Mesendoderm (in vitro differentiated cells): ENCODE results near the gene TMEM250.

ENCODE experiments used
- DNase-seq: peaks from one replicate; pipeline ENCODE4 v3.0.0; 2013
- H2AK5ac ChIP-seq: 2 replicates; pipeline ENCODE4 v1.6.1; 2013; ENCODE audit warnings: low read length, inconsistent platforms
- H2BK120ac ChIP-seq: 2 replicates; pipeline ENCODE4 v1.6.1; 2013; ENCODE audit warnings: low read depth, mild to moderate bottlenecking, low read length, moderate library complexity, mixed read lengths
- H2BK15ac ChIP-seq: replicated peaks from 2 replicates; pipeline ENCODE4 v1.6.1; 2013; ENCODE audit warnings: low read depth, mild to moderate bottlenecking, moderate library complexity
- H2BK5ac ChIP-seq: 2 replicates; pipeline ENCODE4 v1.6.1; 2013; ENCODE audit warnings: low read length, inconsistent platforms
- H3K18ac ChIP-seq: 2 replicates; pipeline ENCODE4 v1.6.1; 2013; ENCODE audit warnings: mild to moderate bottlenecking, low read length, mixed read lengths
- H3K23ac ChIP-seq: one replicate; pipeline ENCODE4 v1.6.1; 2013; ENCODE audit warnings: low read length
- H3K27ac ChIP-seq: 2 replicates; pipeline ENCODE4 v1.5.1; 2013; ENCODE audit warnings: low read depth, mild to moderate bottlenecking, inconsistent platforms, low read length, moderate library complexity
- H3K27me3 ChIP-seq: 2 replicates; pipeline ENCODE4 v1.6.1; 2013; ENCODE audit warnings: low read length, control low read depth, mild to moderate bottlenecking, inconsistent platforms; ENCODE audit not compliant: insufficient read depth, poor library complexity
- H3K36me3 ChIP-seq: 2 replicates; pipeline ENCODE4 v1.6.1; 2013; ENCODE audit warnings: low read length, inconsistent platforms; ENCODE audit not compliant: control insufficient read depth, insufficient read depth
- H3K4ac ChIP-seq: one replicate; pipeline ENCODE4 v1.6.1; 2013; ENCODE audit warnings: low read depth, mild to moderate bottlenecking, low read length, moderate library complexity
- H3K4me1 ChIP-seq: 2 replicates; pipeline ENCODE4 v1.6.1; 2013; ENCODE audit warnings: low read depth, low read length, inconsistent platforms; ENCODE audit not compliant: control insufficient read depth
- H3K4me2 ChIP-seq: 2 replicates; pipeline ENCODE4 v1.6.1; 2013; ENCODE audit warnings: low read length
- H3K4me3 ChIP-seq: 2 replicates; pipeline ENCODE4 v1.5.1; 2013; ENCODE audit warnings: mild to moderate bottlenecking, low read length
- H3K56ac ChIP-seq: one replicate; pipeline ENCODE4 v1.6.1; 2013; ENCODE audit warnings: low read length
- H3K79me1 ChIP-seq: 2 replicates; pipeline ENCODE4 v1.6.1; 2013; ENCODE audit warnings: low read length, inconsistent platforms
- H3K79me2 ChIP-seq: 2 replicates; pipeline ENCODE4 v1.6.1; 2013; ENCODE audit warnings: mild to moderate bottlenecking, low read length; ENCODE audit not compliant: control insufficient read depth, insufficient read depth
- H3K9ac ChIP-seq: 2 replicates; pipeline ENCODE4 v1.6.1; 2013; ENCODE audit warnings: low read length, inconsistent platforms
- H4K5ac ChIP-seq: one replicate; pipeline ENCODE4 v1.6.1; 2013; ENCODE audit warnings: low read length
- H4K8ac ChIP-seq: one replicate; pipeline ENCODE4 v1.6.1; 2013; ENCODE audit warnings: low read depth, mild to moderate bottlenecking, control low read depth, low read length, moderate library complexity
- WGBS: extraction: QIAGEN DNeasy Blood & Tissue Kit; methylation state at CpG from one replicate; pipeline ENCODE4 v1.1.7; 2013; ENCODE audit warnings: low lambda C conversion rate, missing lambda C conversion rate; ENCODE audit not compliant: insufficient coverage; ENCODE audit errors: extremely low coverage; 5-methylcytosine and 5-hydroxymethylcytosine counted together

The TMEM250 gene

DNA sequence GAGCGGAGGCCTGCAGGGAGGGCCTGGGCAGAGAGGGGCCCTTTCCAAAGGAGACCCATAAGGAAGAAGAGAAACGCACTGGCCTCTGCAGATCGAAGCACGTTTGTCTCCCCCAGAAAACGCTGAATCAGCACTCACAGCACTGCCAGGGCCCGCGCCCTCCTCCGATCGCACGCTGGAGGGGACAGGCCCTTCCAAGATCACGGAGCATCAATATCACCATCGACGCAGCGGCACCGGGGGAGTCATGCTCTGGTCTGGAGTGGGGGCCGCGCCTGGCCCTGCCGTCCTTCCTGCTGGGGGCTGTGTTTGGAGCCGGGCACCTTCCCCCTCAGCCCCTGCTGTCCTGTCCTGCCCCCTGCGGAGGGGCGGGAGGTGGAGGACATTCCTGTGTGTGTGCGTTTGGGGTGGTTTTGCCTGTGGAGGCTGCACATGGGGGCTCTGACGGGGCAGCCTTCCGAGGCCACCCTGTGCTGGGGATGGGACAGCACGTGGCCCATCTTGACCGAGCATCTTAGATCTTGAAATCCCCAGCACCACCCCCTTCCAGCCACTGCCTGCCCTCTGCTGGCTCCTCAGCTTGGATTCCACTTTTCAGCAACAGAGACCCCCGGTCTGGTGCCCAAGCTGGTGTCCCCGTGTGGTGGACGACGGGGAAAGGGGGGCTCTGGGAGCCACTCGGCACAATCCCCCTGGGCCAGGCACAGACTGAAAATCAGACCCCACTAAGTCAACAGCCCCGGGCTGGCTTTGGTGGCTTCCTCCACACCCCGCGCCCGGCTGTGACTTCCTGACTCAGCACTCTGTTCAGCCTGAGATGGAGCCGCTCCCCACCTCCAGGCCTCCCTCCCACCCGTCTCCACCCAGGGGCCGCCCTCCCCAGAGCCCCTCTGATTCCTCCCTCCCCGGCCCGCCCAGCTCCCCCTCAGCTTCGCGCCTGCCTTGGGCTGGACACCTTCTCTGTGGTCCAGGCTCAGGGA, 8.3 kb downstream of the TMEM250 start:
- WGBS, result no CpG with 5 or more reads among the region's 42 CpGs
- Histone ChIP-seq H3K79me2 (no peaks in the 10 kb centered on the region), H3K4me2 (peak overlapping the region; percentile 62), H3K4ac (no peak overlapping the region), H3K56ac (peak overlapping the region; percentile 81), H2BK15ac (no peak overlapping the region), H3K27ac (peak overlapping the region; percentile 69), H3K9ac (peak overlapping the region; percentile 41), H4K8ac (no peak overlapping the region), H2BK5ac (no peak overlapping the region), H3K4me1 (no peaks in the 10 kb centered on the region), H4K5ac (no peak overlapping the region), H3K18ac (peak overlapping the region; percentile 16), H2BK120ac (no peak overlapping the region), H3K27me3 (no peaks in the 10 kb centered on the region), H3K4me3 (no peak overlapping the region), H3K23ac (no peak overlapping the region), H2AK5ac (no peak overlapping the region), H3K79me1 (peaks cover 2% of the 10 kb centered on the region), H3K36me3 (no peaks in the 10 kb centered on the region)
- peak; percentile 73 for DNase-seq

DNA sequence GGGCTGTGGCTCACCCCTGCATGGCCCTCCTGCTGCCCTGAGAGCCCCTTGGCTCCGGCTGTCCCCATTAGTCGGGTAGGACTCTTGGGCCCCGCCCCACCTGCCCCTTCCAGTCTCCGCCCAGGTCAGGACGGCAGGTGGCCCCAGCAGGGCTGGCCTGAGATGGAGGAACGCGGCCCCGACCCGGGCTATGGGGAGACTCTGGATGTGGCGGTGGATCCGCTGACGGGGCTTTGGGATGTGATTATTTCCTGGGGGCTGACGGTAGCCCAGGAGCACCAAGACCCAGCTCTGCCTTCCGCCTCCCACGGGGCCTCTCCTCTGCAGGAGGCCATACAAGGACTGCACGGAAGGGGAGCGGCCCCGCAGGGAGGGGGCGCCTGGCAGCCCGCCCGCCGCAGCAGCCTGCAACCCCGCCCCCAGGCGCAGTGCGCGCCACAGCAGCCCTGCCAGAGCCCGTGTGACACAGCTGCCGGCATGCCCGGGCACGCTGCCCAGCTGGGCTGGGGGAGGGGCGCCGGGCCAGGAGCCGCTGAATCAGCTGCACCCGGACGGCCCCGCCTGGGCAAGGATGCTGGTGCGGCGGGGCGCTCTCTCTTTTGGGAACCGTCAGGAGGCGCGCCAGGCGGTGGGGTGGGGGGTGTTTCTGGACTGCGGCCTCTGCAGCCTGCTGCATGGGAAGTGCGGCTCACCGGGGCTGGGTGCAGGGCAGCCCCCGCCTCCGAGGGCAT, 9.2 kb downstream of the TMEM250 start:
- Histone ChIP-seq H2BK15ac (no peak overlapping the region), H3K4ac (no peak overlapping the region), H3K4me2 (peak overlapping the region; percentile 62), H3K18ac (peak overlapping the region; percentile 11), H3K79me2 (no peaks in the 10 kb centered on the region), H3K27ac (peak overlapping the region; percentile 69), H3K27me3 (no peaks in the 10 kb centered on the region), H3K36me3 (no peaks in the 10 kb centered on the region), H3K9ac (peak overlapping the region; percentile 41), H2BK5ac (no peak overlapping the region), H3K4me3 (no peak overlapping the region), H4K5ac (no peak overlapping the region), H3K79me1 (no peaks in the 10 kb centered on the region), H4K8ac (no peak overlapping the region), H2AK5ac (no peak overlapping the region), H3K56ac (peak overlapping the region; percentile 81), H2BK120ac (no peak overlapping the region), H3K4me1 (no peaks in the 10 kb centered on the region), H3K23ac (peak overlapping the region; percentile 9)
- WGBS, result no CpG with 5 or more reads among the region's 48 CpGs
- DNase-seq, result peak; percentile 63

DNA sequence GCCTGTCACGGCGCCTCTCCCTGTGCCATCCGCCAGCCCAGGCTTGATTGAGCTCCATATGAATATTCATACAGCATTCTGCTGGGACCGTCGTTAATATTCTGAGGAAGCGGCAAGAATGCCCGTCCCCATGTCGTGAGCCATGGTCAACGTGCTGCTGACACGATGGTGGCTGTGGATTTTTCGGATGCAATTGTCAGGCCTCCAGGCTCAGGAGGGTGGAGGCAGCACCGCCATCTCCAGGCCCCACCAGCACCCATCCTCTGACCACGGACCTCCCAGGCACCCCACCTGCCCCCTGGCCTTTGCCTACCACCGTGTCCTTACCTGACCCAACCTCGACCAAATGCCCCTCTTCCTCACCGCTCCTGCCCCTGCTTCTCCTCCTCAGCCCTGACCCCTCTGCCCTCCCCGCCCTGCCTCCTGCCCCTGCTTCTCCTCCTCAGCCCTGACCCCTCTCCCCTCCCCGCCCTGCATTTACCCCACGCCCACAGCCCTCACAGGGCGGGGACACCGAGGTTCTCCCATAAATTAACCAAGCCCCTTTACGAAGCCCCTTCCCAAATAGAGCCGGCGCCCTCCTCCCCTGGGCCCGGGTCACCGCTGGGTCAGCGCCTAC, 9.9 kb downstream of the TMEM250 start:
- H2BK15ac ChIP-seq, result no peak overlapping the region
- H4K5ac ChIP-seq, result no peak overlapping the region
- H3K27ac ChIP-seq, result peak overlapping the region; percentile 69
- DNase-seq, result no peak
- WGBS, result no CpG with 5 or more reads among the region's 27 CpGs
- peak overlapping the region; percentile 34 for H3K56ac ChIP-seq
- no peaks in the 10 kb centered on the region for H3K4me1 ChIP-seq
- H3K4ac ChIP-seq, result no peak overlapping the region
- H2AK5ac ChIP-seq, result no peak overlapping the region
- H2BK120ac ChIP-seq, result no peak overlapping the region
- H4K8ac ChIP-seq, result no peak overlapping the region
- no peak overlapping the region for H3K4me3 ChIP-seq
- H3K18ac ChIP-seq, result peak overlapping the region; percentile 11
- H3K36me3 ChIP-seq, result no peaks in the 10 kb centered on the region
- no peaks in the 10 kb centered on the region for H3K79me2 ChIP-seq
- H3K79me1 ChIP-seq, result no peaks in the 10 kb centered on the region
- no peak overlapping the region for H3K4me2 ChIP-seq
- no peak overlapping the region for H3K9ac ChIP-seq
- no peaks in the 10 kb centered on the region for H3K27me3 ChIP-seq
- no peak overlapping the region for H2BK5ac ChIP-seq
- peak overlapping the region; percentile 24 for H3K23ac ChIP-seq

DNA sequence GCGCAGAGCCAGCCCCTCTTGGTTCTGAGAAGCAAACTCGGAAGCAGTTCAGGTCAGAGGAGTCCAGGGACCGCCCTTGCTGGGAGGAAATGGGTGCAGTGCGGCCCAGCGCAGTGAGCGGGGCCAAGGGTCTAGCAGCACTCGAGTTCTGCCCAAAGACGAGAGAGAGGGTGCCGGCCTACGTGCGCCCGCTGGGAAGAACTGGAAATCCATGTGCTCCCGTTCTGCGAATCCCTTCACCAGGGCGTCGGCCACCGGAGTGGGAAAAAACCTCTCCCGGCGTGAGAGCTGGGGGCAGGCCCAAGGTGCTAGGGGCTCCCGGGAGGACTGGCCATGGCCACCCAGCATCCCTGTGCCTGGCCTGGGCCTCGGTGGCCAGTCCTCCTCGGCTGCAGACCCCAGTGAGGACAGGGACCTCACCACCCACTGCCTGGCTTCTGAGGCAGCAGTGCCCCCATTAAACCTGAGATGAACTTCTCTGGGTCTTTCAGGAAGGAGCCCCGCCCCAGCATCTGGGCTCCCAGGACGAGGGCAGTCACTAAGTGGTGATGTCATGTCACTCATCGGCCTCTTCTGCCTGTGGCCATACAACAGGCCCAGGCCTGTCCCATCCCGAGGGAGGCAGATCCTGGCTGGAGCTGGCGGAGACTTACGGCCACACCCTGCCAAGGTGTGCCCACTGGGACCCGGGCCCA, 10.6 kb downstream of the TMEM250 start:
- H3K27ac ChIP-seq, result no peak overlapping the region
- H3K4ac ChIP-seq, result no peak overlapping the region
- no CpG with 5 or more reads among the region's 29 CpGs for WGBS
- no peak overlapping the region for H2BK5ac ChIP-seq
- H3K4me3 ChIP-seq, result no peak overlapping the region
- H2AK5ac ChIP-seq, result no peak overlapping the region
- H3K18ac ChIP-seq, result no peak overlapping the region
- H3K4me2 ChIP-seq, result no peak overlapping the region
- no peaks in the 10 kb centered on the region for H3K27me3 ChIP-seq
- no peaks in the 10 kb centered on the region for H3K79me1 ChIP-seq
- no peak overlapping the region for H2BK15ac ChIP-seq
- no peak overlapping the region for H4K5ac ChIP-seq
- peak overlapping the region; percentile 60 for H3K56ac ChIP-seq
- H3K4me1 ChIP-seq, result no peaks in the 10 kb centered on the region
- no peak overlapping the region for H4K8ac ChIP-seq
- no peak overlapping the region for H3K23ac ChIP-seq
- H3K79me2 ChIP-seq, result no peaks in the 10 kb centered on the region
- no peak overlapping the region for H2BK120ac ChIP-seq
- no peaks in the 10 kb centered on the region for H3K36me3 ChIP-seq
- H3K9ac ChIP-seq, result no peak overlapping the region
- no peak for DNase-seq

DNA sequence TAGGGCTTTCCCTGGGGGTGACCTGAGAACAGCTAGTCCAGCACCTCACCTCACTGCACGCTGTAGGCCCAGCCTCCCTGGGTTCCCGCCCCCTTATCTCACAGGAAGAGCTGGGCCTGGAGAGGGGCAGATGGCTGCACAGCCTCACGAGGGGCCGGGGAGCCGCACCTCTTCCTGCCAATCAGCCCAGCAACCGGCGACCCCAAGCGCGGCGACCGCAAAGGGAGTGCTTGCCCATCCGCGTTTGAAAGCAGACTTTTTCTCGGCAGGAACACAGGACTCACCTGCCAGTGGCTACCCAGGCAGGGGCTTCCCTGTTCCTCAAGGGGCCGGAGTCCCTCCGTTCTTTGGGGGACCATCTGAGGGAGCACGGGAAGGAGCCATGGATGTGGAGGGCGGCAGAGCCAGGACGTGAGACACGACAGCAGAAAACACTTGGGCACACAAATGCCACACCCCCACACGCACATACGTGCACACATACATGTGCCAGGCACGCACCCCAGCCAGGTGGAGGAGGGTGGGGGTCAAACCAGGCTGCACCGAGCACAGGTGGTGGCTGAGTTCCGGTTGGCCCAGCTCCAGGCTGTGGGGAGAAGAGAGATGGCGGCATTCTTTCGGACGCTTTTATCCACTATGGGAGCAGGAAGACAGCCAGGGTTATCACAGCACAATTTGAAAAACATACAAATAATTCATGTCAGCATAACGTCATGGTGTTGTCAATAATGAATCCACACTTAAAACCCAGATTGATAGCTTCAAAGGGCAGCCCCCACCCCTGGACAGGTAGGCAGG, 11.3 kb downstream of the TMEM250 start:
- no peak overlapping the region for H3K4me2 ChIP-seq
- no peak overlapping the region for H3K56ac ChIP-seq
- H2AK5ac ChIP-seq, result no peak overlapping the region
- no peak overlapping the region for H3K27ac ChIP-seq
- WGBS, result no CpG with 5 or more reads among the region's 29 CpGs
- no peaks in the 10 kb centered on the region for H3K79me2 ChIP-seq
- H4K5ac ChIP-seq, result no peak overlapping the region
- no peak overlapping the region for H2BK120ac ChIP-seq
- no peak overlapping the region for H3K9ac ChIP-seq
- H3K4ac ChIP-seq, result no peak overlapping the region
- H2BK15ac ChIP-seq, result no peak overlapping the region
- H4K8ac ChIP-seq, result no peak overlapping the region
- H3K23ac ChIP-seq, result no peak overlapping the region
- H3K36me3 ChIP-seq, result no peaks in the 10 kb centered on the region
- no peak overlapping the region for H2BK5ac ChIP-seq
- H3K79me1 ChIP-seq, result no peaks in the 10 kb centered on the region
- H3K18ac ChIP-seq, result no peak overlapping the region
- no peaks in the 10 kb centered on the region for H3K27me3 ChIP-seq
- H3K4me3 ChIP-seq, result no peak overlapping the region
- no peaks in the 10 kb centered on the region for H3K4me1 ChIP-seq
- DNase-seq, result no peak
